HG02973 (cell line): ENCODE results near the gene ERV3-1.
"Not testable (repeated sequence)": the region's sequence is repeated elsewhere in the genome, so short reads cannot be mapped to it uniquely, and the experiment has no call there.

Experiments
- ATAC-seq: cut with Tn5 transposase; IDR thresholded peaks from one replicate; pipeline ENCODE4 v1.9.1; 2021; ENCODE audit warnings: moderate library complexity; ENCODE audit not compliant: unreplicated experiment

ERV3-1 gene

GRCh38 chr7:65001291-65001814 lies 5.1 kb downstream of the ERV3-1 start:
- no peak for ATAC-seq

GRCh38 chr7:64999165-65000004 lies 7.1 kb downstream of the ERV3-1 start:
- ATAC-seq: peak; percentile 70

- ATAC-seq: no peak
These were observed 7.7 kb downstream of the ERV3-1 start for GRCh38 chr7:64998865-64999164.

- ATAC-seq: no peak
These were observed 8.5 kb downstream of the ERV3-1 start for GRCh38 chr7:64997927-64998391.

- no peak for ATAC-seq
These were observed 9.2 kb downstream of the ERV3-1 start for GRCh38 chr7:64997164-64997908.

- no peak for ATAC-seq
These were observed 10.2 kb downstream of the ERV3-1 start for GRCh38 chr7:64996305-64996704.

- no peak for ATAC-seq
These were observed 12.6 kb downstream of the ERV3-1 start for GRCh38 chr7:64993901-64994300.

GRCh38 chr7:64992971-64993370 lies 13.5 kb downstream of the ERV3-1 start:
- ATAC-seq: no peak

- ATAC-seq: no peak
These were observed 15.6 kb downstream of the ERV3-1 start, which contains the start of gene ZNF117 for GRCh38 chr7:64990936-64991335. Gene ZNF117 (minus strand): TSS chr7:64991036.

- no peak for ATAC-seq
These were observed 16.3 kb downstream of the ERV3-1 start for GRCh38 chr7:64990216-64990615.

GRCh38 chr7:64978497-64979203 lies 27.8 kb downstream of the ERV3-1 start:
- ATAC-seq: no peak

GRCh38 chr7:64965594-64965993 lies 40.9 kb downstream of the ERV3-1 start:
- no peak for ATAC-seq

GRCh38 chr7:64959072-64959747 lies 47.3 kb downstream of the ERV3-1 start:
- no peak for ATAC-seq

GRCh38 chr7:64951250-64951848 lies 55.1 kb downstream of the ERV3-1 start:
- ATAC-seq: no peak

GRCh38 chr7:64950673-64951072 lies 55.8 kb downstream of the ERV3-1 start:
- ATAC-seq: not testable (repeated sequence)

- ATAC-seq: not testable (repeated sequence)
These were observed 57.7 kb downstream of the ERV3-1 start for GRCh38 chr7:64948774-64949173.

GRCh38 chr7:64947252-64948000 lies 59.1 kb downstream of the ERV3-1 start:
- ATAC-seq: no peak

GRCh38 chr7:64946772-64947171 lies 59.7 kb downstream of the ERV3-1 start:
- no peak for ATAC-seq

GRCh38 chr7:64945503-64946175 lies 60.8 kb downstream of the ERV3-1 start:
- no peak for ATAC-seq
